ENCODE data around the gene ADAMTS18.

DNA sequence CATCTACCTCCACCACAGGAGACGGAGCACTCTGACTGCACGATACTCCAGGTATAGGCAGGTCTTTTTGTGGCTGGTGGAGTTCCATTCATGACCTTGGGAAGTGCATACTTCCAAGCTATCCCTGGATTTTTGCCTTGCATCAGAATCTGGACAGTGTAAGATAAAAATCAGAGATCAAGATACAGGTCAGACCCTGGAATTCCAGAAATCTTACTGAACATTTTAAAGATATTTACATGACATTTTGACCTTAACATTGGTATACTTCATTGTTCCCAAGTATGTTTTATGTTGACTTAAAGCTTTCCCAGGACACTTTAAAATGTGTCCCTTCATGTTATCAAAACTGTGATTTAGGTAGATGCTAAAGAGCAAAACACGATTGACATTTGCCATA, 134.6 kb downstream of the ADAMTS18 start:
- no peak for TF ChIP-seq POLR2A (IDR thresholded peaks at IDR 0.05)
- TF ChIP-seq, protein P1, sequence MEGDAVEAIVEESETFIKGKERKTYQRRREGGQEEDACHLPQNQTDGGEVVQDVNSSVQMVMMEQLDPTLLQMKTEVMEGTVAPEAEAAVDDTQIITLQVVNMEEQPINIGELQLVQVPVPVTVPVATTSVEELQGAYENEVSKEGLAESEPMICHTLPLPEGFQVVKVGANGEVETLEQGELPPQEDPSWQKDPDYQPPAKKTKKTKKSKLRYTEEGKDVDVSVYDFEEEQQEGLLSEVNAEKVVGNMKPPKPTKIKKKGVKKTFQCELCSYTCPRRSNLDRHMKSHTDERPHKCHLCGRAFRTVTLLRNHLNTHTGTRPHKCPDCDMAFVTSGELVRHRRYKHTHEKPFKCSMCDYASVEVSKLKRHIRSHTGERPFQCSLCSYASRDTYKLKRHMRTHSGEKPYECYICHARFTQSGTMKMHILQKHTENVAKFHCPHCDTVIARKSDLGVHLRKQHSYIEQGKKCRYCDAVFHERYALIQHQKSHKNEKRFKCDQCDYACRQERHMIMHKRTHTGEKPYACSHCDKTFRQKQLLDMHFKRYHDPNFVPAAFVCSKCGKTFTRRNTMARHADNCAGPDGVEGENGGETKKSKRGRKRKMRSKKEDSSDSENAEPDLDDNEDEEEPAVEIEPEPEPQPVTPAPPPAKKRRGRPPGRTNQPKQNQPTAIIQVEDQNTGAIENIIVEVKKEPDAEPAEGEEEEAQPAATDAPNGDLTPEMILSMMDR (IDR thresholded peaks at IDR 0.05) = no peak
